Heart left ventricle (tissue), 13 donors: ENCODE results near the gene NIPAL4.

Experiments
- CTCF ChIP-seq, 12 donors: fragments of 200-600 bp; sonication (generic) in 4 of 12; IDR thresholded peaks; one replicate each; pipeline versions ENCODE4 v1.5.0 to v1.8.0; 2018 to 2022; ENCODE audit warnings: antibody characterized with exemption in 12 of 12, mild to moderate bottlenecking in 5 of 12
- POLR2A ChIP-seq, 2 donors: fragments of 450-650 bp; IDR thresholded peaks; one replicate each; pipeline ENCODE4 v1.6.1; 2017; ENCODE audit warnings: antibody characterized with exemption in 2 of 2, mild to moderate bottlenecking in 2 of 2, moderate library complexity in 2 of 2
- donor health status: ischemic (EF 13 %, LVEDD 7.1; RV severe dilation, severe dysfunction).
- donor health status: DM: no; HTN: yes; CAD: no.
- donor health status: DM: no; HTN: no; CAD: no.
- donor health status: ischemic (EF 25% LVEDD 6.9; RV normal size, moderate dysfunction).
- donor health status: ischemic (EF 25% LVEDD 5.7; RV mildly dilated, moderate dysfunction).
- donor health status: ischemic (EF 35%, LVEDD 5.7; RV mildly dilated, moderate dysfunction).
- donor health status: nonischemic (EF 11% LVEDD 7.7; RV severe dilation, severe dysfunction).
- donor health status: DM: yes; HTN: yes; CAD: no.
- donor health status: PGD.
- donor health status: ischemic (EF 29% LVEDD 5.4; RV normal size, mild dysfunction).
- donor health status: nonischemic (EF 23%, LVEDD 6.1; RV moderate dilation, normal function).

- TF ChIP-seq CTCF (IDR thresholded peaks at IDR 0.05) (no peak), POLR2A (IDR thresholded peaks at IDR 0.05) (no peak)
These were observed 26.2 kb downstream of the NIPAL4 start for GRCh38 chr5:157486221-157486681.
